Measurements from ENCODE around the gene ADAT3.
"Not testable (repeated sequence)": the region's sequence is repeated elsewhere in the genome, so short reads cannot be mapped to it uniquely, and the experiment has no call there.

Gene ADAT3

GRCh38 chr19:1866693-1867348 is 38.4 kb upstream of the ADAT3 start:
- DNase-seq (ENCODE audit: low spot score) = no peak

DNA sequence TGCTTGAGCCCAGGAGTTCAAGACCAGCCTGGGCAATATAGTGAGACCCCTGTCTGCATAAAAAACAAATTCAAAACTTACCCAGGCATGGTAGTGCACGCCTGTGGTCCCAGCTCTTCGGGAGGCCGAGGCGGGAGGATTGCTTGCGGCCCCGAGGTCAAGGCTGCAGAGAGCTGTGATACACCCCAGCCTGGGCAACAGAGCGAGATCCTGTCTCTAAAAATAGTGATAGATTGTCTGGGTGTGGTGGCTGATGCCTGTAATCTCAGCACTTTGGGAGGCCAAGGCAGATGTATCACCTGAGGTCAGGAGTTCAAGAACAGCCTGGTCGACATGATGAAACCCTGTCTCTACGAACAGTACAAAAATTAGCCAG is 37.9 kb upstream of the ADAT3 start:
- DNase-seq (ENCODE audit: low spot score) = no peak

DNA sequence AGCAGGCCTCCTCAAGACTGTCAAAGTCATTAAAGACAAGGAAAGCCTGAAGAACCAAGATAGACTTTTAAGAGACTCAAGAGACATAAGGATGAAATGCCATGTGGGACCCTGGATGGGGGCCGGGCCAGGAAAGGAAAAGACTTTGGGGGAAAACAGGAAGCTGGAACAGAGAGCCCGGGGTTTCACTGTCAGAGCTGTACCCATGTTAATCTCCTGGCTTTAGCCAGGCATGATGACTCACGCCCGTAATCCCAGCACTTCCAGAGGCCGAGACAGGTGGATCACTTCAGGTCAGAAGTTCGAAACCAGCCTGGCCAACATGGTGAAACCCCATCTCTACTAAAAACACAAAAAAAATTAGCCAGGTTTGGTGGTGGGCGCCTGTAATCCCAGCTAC is 36.2 kb upstream of the ADAT3 start:
- DNase-seq (ENCODE audit: low spot score) = no peak

GRCh38 chr19:1871140-1871597 is 34.0 kb upstream of the ADAT3 start:
- no peak for DNase-seq (ENCODE audit: low spot score)

DNA sequence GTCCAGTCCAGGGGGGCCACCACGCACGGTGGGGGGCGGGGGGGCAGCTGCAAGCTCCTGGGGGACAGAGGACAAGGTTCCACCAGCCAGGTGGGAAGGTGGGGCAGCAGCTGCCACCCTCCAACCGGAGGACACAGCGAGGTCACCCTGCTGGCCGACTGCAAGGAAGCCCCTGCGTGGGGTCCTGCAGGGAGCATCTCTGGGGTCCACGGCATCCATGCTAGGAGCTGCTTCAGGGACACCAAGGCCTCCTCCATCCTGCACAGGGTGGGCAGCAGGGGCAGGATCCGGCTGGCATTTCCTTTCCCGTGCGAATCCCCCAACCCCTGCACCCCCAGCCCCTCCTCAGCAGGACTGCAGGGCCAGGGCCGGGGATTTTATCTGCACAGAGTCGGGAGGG is 33.6 kb upstream of the ADAT3 start:
- DNase-seq (ENCODE audit: low spot score) = no peak

DNA sequence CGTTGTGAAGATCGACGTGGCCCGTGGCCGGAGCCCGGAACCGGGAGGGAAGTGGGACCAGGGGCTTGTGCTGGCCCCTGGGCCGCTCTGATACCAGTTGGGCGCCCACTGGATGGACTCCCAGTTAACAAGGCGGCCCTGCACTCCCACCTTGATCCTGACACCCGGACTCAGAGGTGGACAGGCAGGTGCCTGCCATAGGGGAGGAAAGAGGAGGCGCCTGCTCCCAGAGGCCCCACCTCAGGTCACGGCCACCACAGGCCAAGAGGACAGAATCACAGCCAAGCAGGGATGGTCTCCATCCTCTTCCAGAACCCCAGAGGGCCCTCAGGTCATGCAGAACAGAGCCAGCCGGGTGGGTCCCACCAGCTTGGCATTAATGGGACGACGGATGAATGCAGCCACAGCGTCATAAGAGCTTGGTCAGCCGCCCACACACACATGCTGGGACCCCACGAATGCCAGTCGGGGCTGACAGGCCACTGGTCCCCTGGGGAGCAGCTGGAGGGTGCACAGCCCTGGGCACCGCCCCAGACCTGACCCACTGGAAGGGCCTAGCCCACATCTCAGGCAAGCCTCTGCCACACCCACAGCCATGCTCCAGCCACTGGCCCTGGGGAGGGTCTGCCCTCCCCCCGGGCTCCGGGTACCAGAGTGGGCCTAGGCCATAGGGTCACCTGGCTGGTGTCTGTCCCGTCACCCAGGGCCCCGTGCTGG is 32.2 kb upstream of the ADAT3 start:
- DNase-seq (ENCODE audit: low spot score) = no peak

- no peak for DNase-seq (ENCODE audit: low spot score)
Observed at GRCh38 chr19:1873524-1874473, 31.4 kb upstream of the ADAT3 start.

DNA sequence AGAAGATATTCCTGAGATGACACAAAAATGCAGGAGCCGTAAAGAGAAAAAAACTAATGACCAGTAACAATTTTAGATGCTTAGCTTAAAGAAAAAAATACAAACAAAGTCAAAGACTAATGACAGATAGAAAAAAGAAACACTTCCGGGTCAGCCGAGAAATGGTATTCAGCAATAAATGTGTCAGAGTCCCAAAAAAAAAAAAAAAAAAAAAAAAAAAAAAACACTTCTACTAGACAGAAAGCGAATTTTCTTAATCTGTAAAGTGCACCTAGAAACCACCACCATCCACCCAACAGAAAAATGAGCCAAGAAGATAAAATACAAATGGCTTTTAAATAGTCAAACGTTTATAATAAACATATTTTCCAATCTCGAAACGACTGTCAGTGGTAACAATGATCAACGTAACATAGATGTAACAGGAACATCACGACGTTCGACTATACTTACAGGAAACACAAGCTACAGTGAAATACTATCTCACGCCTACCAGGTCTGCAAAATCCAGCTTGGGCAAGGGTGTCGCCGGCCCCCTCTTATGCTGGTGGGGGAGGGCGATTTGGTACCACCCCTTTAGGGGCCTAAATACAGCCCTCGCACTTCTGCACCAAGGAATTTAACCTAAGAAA is 30.5 kb upstream of the ADAT3 start:
- no peak for DNase-seq (ENCODE audit: low spot score)

DNA sequence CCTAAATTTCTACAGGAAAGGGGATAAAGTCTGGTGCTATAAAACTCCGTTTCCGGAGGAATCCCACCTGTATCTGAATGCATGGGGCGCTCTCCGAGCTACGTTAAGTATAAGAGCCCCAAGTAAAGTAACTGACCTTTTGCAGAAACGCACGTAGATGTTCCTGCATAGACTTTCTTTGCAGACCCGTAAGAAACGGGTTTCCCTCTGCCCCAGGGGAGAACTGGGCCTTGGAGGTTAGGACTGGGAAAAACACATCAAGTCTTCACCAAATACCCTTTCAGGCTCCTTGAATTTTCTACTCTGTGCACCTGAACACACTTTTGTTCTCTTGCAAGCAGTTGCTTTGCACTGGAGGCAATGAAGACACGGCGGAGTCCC is 29.9 kb upstream of the ADAT3 start:
- DNase-seq (ENCODE audit: low spot score) = not testable (repeated sequence)

- peak; percentile 93 for DNase-seq (ENCODE audit: low spot score)
Observed at GRCh38 chr19:1875646-1876495, 29.3 kb upstream of the ADAT3 start.

- DNase-seq (ENCODE audit: low spot score) = not testable (repeated sequence)
Observed at GRCh38 chr19:1876496-1877279, 28.5 kb upstream of the ADAT3 start.

DNA sequence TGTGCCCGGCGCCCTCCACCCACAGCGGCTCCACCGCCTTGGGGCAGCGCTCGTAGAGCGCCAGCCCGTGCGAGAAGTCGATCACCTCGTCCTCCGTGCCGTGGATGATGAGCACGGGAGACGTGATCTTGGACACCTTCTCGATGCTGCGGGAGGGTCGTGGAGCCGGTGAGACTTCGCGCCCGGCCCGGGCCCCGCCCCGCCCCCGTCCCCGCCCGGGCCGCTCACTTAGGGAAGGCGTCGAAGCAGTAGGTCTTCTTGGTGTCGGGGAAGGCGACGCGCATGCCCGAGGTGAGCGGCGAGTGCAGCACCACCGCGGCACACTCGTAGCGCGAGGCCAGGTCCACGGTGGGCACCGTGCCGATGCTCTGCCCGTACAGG is 27.9 kb upstream of the ADAT3 start:
- DNase-seq (ENCODE audit: low spot score) = not testable (repeated sequence)

GRCh38 chr19:1878583-1878982 is 26.6 kb upstream of the ADAT3 start:
- DNase-seq (ENCODE audit: low spot score) = not testable (repeated sequence)

DNA sequence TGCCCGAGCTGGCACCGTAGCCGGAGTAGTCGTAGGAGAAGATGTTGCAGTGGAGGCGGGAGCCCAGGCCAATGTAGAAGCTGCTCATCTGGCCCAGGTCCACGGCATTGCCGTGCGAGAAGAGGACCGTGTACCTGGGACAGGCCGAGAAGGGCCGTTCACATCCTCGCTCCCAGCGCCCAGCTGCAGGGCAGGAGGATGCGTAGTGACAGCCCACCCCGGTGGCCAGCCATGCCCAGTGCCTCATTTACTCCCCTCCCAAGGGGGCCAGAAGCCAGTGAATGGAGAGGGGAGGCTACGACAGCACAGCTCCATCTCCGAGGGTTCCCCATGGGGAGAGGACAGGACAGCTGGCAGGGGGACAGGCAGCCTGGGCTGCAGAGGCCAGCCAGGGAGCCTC is 25.2 kb upstream of the ADAT3 start:
- DNase-seq (ENCODE audit: low spot score) = not testable (repeated sequence)

DNA sequence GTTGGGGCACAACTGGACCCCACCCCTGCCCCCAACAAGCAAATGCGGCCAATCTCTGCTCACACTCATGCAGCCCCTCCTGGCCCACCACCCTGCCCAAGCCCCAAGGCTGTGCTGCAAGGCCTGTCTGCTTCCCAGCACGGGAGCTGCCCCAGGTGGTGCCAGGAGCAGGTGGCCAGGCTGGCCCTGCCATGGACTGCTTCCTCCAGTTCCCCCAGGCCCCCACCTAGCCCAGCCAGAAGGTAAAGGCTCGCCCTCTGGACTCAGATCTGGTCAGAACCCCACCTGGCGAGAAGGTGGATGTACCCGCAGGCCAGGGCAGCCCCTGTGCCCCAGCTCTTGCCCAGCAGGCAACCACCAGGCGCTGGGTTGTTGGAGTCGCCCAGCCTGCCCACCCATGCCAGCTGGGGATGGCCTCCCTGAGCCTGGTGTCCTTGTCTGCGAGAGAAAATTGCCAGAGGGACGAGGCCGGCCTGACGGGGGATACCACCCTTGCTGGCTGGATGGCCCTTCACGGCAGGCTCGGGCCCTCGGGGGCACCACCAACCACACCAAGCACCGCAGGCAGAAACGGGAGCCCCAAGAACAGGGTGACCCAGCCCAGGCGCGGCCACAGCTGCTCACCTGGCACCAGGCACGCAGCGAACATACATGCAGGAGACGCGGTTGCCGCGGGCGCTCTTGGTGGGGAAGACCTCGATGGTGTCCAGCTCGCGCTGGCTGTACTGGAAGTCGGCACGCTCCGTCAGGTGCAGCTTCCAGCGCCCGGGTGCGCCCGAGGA is 24.4 kb upstream of the ADAT3 start:
- DNase-seq (ENCODE audit: low spot score) = no peak

DNA sequence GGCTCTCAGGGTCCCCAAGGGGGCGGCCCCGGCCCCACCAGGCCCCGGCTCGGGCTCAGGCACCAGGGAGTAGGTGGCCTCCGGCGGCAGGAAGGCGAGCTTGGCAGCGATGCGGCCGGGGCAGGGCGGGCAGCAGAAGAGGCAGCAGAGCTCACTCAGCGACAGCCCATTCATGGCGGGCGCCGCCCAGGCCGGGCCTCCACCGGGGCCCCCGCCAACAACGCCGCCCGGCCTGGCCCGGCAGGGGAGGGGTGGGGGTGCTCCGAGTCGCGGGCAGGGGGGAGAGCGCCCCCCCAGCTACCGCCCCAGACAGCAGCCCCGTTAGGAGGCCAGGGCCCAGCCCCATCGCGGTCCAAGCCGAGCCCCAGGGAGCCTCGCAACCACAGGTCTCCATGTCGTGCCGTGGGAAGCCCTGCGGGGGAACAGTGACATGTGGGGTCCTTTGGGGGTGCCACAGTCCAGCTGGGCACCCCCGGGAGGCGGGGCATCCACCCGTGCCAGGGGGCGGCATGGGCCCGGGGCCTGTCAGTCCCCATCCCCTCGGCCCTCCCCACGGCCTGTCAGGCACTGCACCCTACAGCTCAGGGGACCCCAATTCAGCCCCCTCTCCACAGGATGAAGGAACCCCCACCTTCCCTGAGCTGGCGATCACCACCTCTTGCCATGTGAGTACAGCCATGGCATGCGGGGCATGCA is 23.7 kb upstream of the ADAT3 start:
- DNase-seq (ENCODE audit: low spot score) = not testable (repeated sequence)

DNA sequence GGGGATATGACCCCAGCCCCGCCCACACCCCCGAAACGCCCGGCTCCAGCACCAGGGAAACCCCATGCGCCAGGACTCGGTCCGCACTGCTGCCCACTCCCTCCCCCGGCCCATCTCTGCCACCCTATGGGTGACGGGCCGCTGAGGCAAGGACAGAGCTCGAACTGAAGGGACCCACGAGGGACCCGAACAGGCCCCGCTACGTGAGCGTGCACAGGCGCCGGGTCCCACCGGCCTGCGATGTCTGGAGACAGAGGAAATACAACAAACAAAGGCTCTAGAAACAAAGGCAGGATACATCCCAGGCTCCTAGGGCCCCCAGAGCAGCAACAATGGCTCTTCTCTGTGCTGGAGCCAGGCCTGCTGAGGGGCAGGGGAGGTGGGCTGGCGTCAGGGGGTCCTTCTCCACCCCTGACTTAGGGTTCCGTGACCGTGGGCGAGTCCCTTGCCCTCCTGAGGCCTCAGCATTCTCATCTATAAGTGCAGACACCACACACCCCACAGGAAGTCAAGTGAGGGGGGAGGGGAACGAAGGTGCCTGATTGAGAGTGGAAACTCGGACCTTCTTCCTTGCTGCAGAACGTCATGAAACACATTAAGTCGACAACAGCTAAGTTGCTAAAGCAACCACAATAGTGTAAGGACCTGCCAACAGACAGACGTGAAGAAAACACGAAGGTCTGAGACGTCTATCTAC is 23.0 kb upstream of the ADAT3 start:
- DNase-seq (ENCODE audit: low spot score) = no peak
